Endothelial cell of umbilical vein (primary cell): ENCODE measurements around the gene LMTK2. TPM values are rescaled to one million over a fixed set of nuclear protein-coding genes. Genes with fewer than 3 reads are reported as not detected.

ENCODE experiments used
- BruUV-seq: library from RNA; stranded (reverse); fragments of 400-500 nt; replicated peaks from 2 replicates; lab custom pipeline; 2021; lab: Mats Ljungman, UMichigan
- CTCF ChIA-PET: fragments of 300-600, 350-600 bp; sonication (Branson Sonifier 250); formaldehyde crosslinking; loops from one replicate; lab custom pipeline; 2021; ENCODE audit warnings: antibody characterized with exemption, inconsistent platforms; lab: Charles Lee
- POLR2A ChIA-PET: fragments of 300-600, 350-600 bp; sonication (Branson Sonifier 250); formaldehyde crosslinking; loops from one replicate; lab custom pipeline; 2021; ENCODE audit warnings: antibody characterized with exemption, inconsistent platforms; lab: Charles Lee
- DNase-seq: peaks from one replicate; pipeline ENCODE4 v3.0.0-alpha.2; 2011; ENCODE audit warnings: low read depth, low spot score
- FAIRE-seq: peaks from 2 replicates; lab custom pipeline; 2011; peaks lifted over from hg19 to GRCh38; lab: Jason Lieb, UNC
- H2AFZ ChIP-seq: 2 replicates; pipeline ENCODE4 v1.6.0; 2012; ENCODE audit warnings: low read depth, low read length, control low read depth, inconsistent platforms
- H3K27ac ChIP-seq: 2 replicates; pipeline ENCODE4 v1.5.1; 2011; ENCODE audit warnings: low read depth, mild to moderate bottlenecking, control low read depth, low read length, moderate library complexity; ENCODE audit not compliant: insufficient read depth
- H3K27me3 ChIP-seq, 2 experiments: 2 replicates each; pipeline versions ENCODE4 v1.6.0 to v1.6.1; 2011; ENCODE audit warnings: low read length in 2 of 2, mixed read lengths in 1 of 2; ENCODE audit not compliant: control insufficient read depth in 2 of 2, insufficient read depth in 2 of 2
- H3K36me3 ChIP-seq, 2 experiments: 2 replicates in 1 of 2; 3 replicates in 1 of 2; pipeline ENCODE4 v1.5.1; 2011; ENCODE audit warnings: low read length in 2 of 2, mild to moderate bottlenecking in 1 of 2, moderate library complexity in 1 of 2; ENCODE audit not compliant: control insufficient read depth in 2 of 2, insufficient read depth in 2 of 2; ENCODE audit errors: extremely low read depth in 1 of 2
- H3K4me1 ChIP-seq: 3 replicates; pipeline ENCODE4 v1.5.1; 2011; ENCODE audit warnings: mild to moderate bottlenecking, low read length; ENCODE audit not compliant: control insufficient read depth, insufficient read depth; ENCODE audit errors: extremely low read depth
- H3K4me2 ChIP-seq: 2 replicates; pipeline ENCODE4 v1.6.1; 2011; ENCODE audit warnings: low read length, control low read depth, mixed read lengths; ENCODE audit not compliant: insufficient read depth
- H3K4me3 ChIP-seq, 3 experiments: fragments of 200-600 bp in 1 of 3; sonication (generic), shearing (Covaris generic) in 1 of 3; replicated peaks in 1 of 3; 2 replicates each; pipeline ENCODE4 v1.5.1; 2011 to 2016; ENCODE audit warnings: control low read depth in 3 of 3, low read length in 3 of 3, mild to moderate bottlenecking in 2 of 3, inconsistent platforms in 1 of 3, low read depth in 1 of 3, moderate library complexity in 1 of 3; ENCODE audit not compliant: insufficient read depth in 1 of 3
- H3K79me2 ChIP-seq: 2 replicates; pipeline ENCODE4 v1.6.0; 2012; ENCODE audit warnings: low read length, inconsistent platforms; ENCODE audit not compliant: control insufficient read depth, insufficient read depth
- H3K9ac ChIP-seq: replicated peaks from 2 replicates; pipeline ENCODE3; 2011; ENCODE audit warnings: low read length, control low read depth; ENCODE audit not compliant: insufficient read depth; ENCODE audit errors: extremely low read depth
- H3K9me1 ChIP-seq: replicated peaks from 3 replicates; pipeline ENCODE4 v1.6.0; 2011; ENCODE audit warnings: mild to moderate bottlenecking, low read length; ENCODE audit not compliant: control insufficient read depth, insufficient read depth; ENCODE audit errors: extremely low read depth
- H3K9me3 ChIP-seq: replicated peaks from 2 replicates; pipeline ENCODE4 v1.5.1; 2012; ENCODE audit warnings: low read length, inconsistent platforms; ENCODE audit not compliant: control insufficient read depth, insufficient read depth
- H4K20me1 ChIP-seq: replicated peaks from 2 replicates; pipeline ENCODE3; 2011; ENCODE audit warnings: mild to moderate bottlenecking, low read length; ENCODE audit not compliant: control insufficient read depth, insufficient read depth; ENCODE audit errors: extremely low read depth
- CTCF ChIP-seq, 2 donors: IDR thresholded peaks; 1 replicate in 1 of 2; 2 replicates in 1 of 2; pipeline ENCODE4 v1.5.1; 2011; ENCODE audit warnings: low read length in 2 of 2, mild to moderate bottlenecking in 2 of 2, moderate library complexity in 2 of 2, control low read depth in 1 of 2, inconsistent platforms in 1 of 2, low read depth in 1 of 2; ENCODE audit not compliant: insufficient read depth in 1 of 2; ENCODE audit errors: extremely low read depth in 1 of 2
- EZH2 ChIP-seq: IDR thresholded peaks from 2 replicates; pipeline ENCODE4 v1.6.1; 2012; ENCODE audit warnings: borderline replicate concordance, low read depth, mild to moderate bottlenecking, moderate library complexity, low read length, inconsistent platforms; ENCODE audit not compliant: severe bottlenecking
- FOS ChIP-seq: IDR thresholded peaks from 2 replicates; pipeline ENCODE4 v1.6.1; 2011; ENCODE audit warnings: mild to moderate bottlenecking, low read length, moderate library complexity, borderline replicate concordance; ENCODE audit not compliant: insufficient read depth
- GATA2 ChIP-seq: IDR thresholded peaks from 2 replicates; pipeline ENCODE4 v1.7.0; 2011; ENCODE audit warnings: low read depth, mild to moderate bottlenecking, moderate library complexity, mixed read lengths, low read length; ENCODE audit not compliant: insufficient read length, insufficient read depth
- JUN ChIP-seq: IDR thresholded peaks from 2 replicates; pipeline ENCODE4 v1.6.1; 2011; ENCODE audit warnings: borderline replicate concordance, low read depth; ENCODE audit not compliant: insufficient read length, insufficient read depth
- MYC ChIP-seq: IDR thresholded peaks from one replicate; pipeline ENCODE4 v1.6.1; 2011; ENCODE audit warnings: mild to moderate bottlenecking, low read depth, low read length
- POLR2A ChIP-seq: IDR thresholded peaks from 2 replicates; pipeline ENCODE4 v1.6.1; 2012; ENCODE audit warnings: low read depth, mild to moderate bottlenecking, control low read depth, low read length
- POLR2AphosphoS5 ChIP-seq: IDR thresholded peaks from 2 replicates; pipeline ENCODE4 v1.6.1; 2012; ENCODE audit warnings: low read depth, mild to moderate bottlenecking, control low read depth, low read length, moderate library complexity; ENCODE audit not compliant: insufficient read depth
- dilution Hi-C: fragments of 300-500 bp; cut with MboI; formaldehyde crosslinking; loops from one replicate; pipeline ENCODE4 v1.15.0; 2019; ENCODE audit warnings: low sequenced_read_pairs; ENCODE audit not compliant: extremely low pct_ligation_motif_present
- intact Hi-C: fragments of 100-400 bp; cut with micrococcal nuclease; formaldehyde crosslinking; loops from one replicate; pipeline ENCODE4 v1.10.0; 2022
- polyA plus RNA-seq, 4 experiments: library from polyadenylated mRNA; depleted of rRNA in 3 of 4; stranded (reverse) in 3 of 4; unstranded in 1 of 4; fragments of >200 nt; gene quantifications; 2 replicates each; pipeline versions ENCODE4 v1.2.1 to v1.2.3, GENCODE V29; 2011 to 2012; ENCODE audit warnings: missing spikeins in 1 of 4
- total RNA-seq: library from RNA; stranded (reverse); gene quantifications from 2 replicates; pipeline ENCODE4 v1.2.3, GENCODE V29; 2021
- TF ChIP-seq, protein P1 (sequence below): IDR thresholded peaks from 2 replicates; pipeline ENCODE4 v1.6.1; 2011; ENCODE audit not compliant: insufficient read depth, insufficient read length

The LMTK2 gene
- total and polyA plus RNA-seq, 2 donors (not counting 3 experiments of a cell fraction or from before 2014, with no cell fraction given), result 5.9 to 13.8 TPM

- no peaks in the 10 kb centered on the region for H4K20me1 ChIP-seq
- no TSS peak for BruUV-seq
- H3K9me3 ChIP-seq, result no peaks in the 10 kb centered on the region
- no peaks in the 10 kb centered on the region for H3K9me1 ChIP-seq
- no peaks in the 10 kb centered on the region for H3K27me3 ChIP-seq
- no peak overlapping the region for H3K9ac ChIP-seq
- H3K4me2 ChIP-seq, result no peak overlapping the region
- H3K79me2 ChIP-seq, result no peaks in the 10 kb centered on the region
- CTCF ChIA-PET, result no interaction called here
- no peak for DNase-seq
- no peak overlapping the region for H2AFZ ChIP-seq
- dilution Hi-C loops (no loop called here), intact Hi-C loops (no loop called here)
- no peak overlapping the region for H3K4me3 ChIP-seq
- TF ChIP-seq MYC, result no peak
- no peak for TF ChIP-seq GATA2
- TF ChIP-seq, protein P1, sequence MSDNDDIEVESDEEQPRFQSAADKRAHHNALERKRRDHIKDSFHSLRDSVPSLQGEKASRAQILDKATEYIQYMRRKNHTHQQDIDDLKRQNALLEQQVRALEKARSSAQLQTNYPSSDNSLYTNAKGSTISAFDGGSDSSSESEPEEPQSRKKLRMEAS, result no peak
- no peak for TF ChIP-seq POLR2AphosphoS5
- no peaks in the 10 kb centered on the region for H3K4me1 ChIP-seq
- H3K36me3 ChIP-seq, result peaks cover 0 to 6% of the 10 kb centered on the region in 2 experiments
- FAIRE-seq, result no peak
- H3K27ac ChIP-seq, result no peak overlapping the region
- POLR2A ChIA-PET, result no interaction called here
Observed at GRCh38 chr7:98200364-98200763, 93.7 kb downstream of the LMTK2 start.

DNA sequence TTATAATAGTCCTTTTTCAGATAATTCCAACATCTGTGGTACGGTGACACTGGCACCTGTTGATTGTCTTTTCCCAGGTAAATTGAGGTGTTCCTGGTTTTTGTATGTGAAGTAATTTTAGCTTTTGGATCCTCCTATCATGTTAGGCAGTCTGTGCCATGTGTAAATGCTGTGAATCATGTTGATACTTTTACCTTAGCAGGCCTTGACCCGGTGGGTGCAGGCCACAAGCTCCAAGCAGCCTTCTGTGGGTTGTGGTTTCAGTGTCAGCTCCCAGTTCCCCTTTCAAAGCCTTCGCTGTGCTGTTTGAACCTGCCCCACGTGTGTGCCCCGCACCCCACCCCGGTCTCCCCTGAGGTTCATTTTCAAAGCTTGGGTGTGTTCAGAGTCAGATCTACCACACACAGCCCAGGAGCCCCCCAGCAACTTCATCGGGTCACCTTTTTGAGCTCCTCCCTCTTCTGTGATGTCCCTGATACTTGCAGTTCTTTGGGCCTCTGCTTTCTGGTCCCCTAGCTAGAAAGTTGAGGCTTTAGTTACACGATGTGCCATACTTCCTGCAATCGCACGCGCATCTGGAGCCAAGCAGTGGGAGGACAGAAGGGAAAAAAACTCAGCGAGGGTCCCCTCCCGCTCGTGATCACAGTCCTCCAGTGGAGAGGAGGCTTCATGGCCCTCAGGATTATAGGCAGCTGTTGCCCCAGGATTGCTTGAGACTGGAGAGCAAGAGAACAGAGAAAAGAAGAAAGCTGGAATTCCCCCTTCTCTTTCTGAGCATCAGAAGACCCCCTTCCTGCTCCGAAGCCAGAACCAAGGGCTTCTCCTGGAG, 95.9 kb downstream of the LMTK2 start:
- dilution Hi-C loops, result no loop called here
- CTCF ChIA-PET, result interaction anchor here (0.9 kb wide), 1 partner anchor 181 kb away, joined by 3 read pairs; no protein-coding TSS in a partner anchor

More for the DNA sequence above, 95.9 kb downstream of the LMTK2 start:
- no peaks in the 10 kb centered on the region for H3K27me3 ChIP-seq
- H3K79me2 ChIP-seq, result no peaks in the 10 kb centered on the region
- no peaks in the 10 kb centered on the region for H4K20me1 ChIP-seq
- H3K4me3 ChIP-seq, result no peak overlapping the region
- DNase-seq, result no peak
- peaks cover 0 to 12% of the 10 kb centered on the region in 2 experiments for H3K36me3 ChIP-seq
- no peak overlapping the region for H3K4me2 ChIP-seq
- no peak overlapping the region for H2AFZ ChIP-seq
- H3K4me1 ChIP-seq, result no peaks in the 10 kb centered on the region
- POLR2A ChIA-PET, result no interaction called here
- TF ChIP-seq EZH2, result no peak
- TF ChIP-seq, protein P1, result no peak
- TF ChIP-seq GATA2, result no peak
- TF ChIP-seq POLR2A, result no peak
- no peak for TF ChIP-seq FOS
- no peak for TF ChIP-seq CTCF (IDR thresholded peaks at IDR 0.05; ENCODE audit: extremely low read depth in 1 of 2, insufficient read depth in 1 of 2, low read depth in 1 of 2, low read length in 2 of 2)
- no peak for TF ChIP-seq JUN
- TF ChIP-seq MYC, result no peak
- TF ChIP-seq POLR2AphosphoS5, result no peak
- H3K9ac ChIP-seq, result no peak overlapping the region
- no peaks in the 10 kb centered on the region for H3K9me3 ChIP-seq
- intact Hi-C loops, result no loop called here
- no peak for FAIRE-seq
- no peaks in the 10 kb centered on the region for H3K9me1 ChIP-seq
- no TSS peak for BruUV-seq
- no peak overlapping the region for H3K27ac ChIP-seq
